Sigmoid colon (tissue), 7 donors: ENCODE results near the gene SLC19A1. TPM values are rescaled to one million over a fixed set of nuclear protein-coding genes. Genes with fewer than 3 reads are reported as not detected.

Source experiments
- DNase-seq: peaks from one replicate; pipeline ENCODE4 v3.0.0-alpha.2; 2019
- H3K27ac ChIP-seq, 4 donors: fragments of 200-600 bp; sonication (generic); one replicate each; pipeline ENCODE4 v1.5.1; 2016 to 2019; ENCODE audit warnings: mild to moderate bottlenecking in 1 of 4
- H3K27me3 ChIP-seq, 3 donors: fragments of 200-600 bp; sonication (generic); one replicate each; pipeline ENCODE4 v1.5.1; 2019; ENCODE audit warnings: mild to moderate bottlenecking in 1 of 3
- H3K36me3 ChIP-seq, 4 donors: fragments of 200-600 bp; sonication (generic); one replicate each; pipeline ENCODE4 v1.5.1; 2016 to 2019
- H3K4me1 ChIP-seq, 4 donors: fragments of 200-600 bp; sonication (generic); one replicate each; pipeline ENCODE4 v1.5.1; 2017 to 2019
- H3K4me3 ChIP-seq, 4 donors: fragments of 200-600 bp; sonication (generic); one replicate each; pipeline ENCODE4 v1.5.1; 2017 to 2019; ENCODE audit warnings: mild to moderate bottlenecking in 2 of 4, moderate library complexity in 1 of 4
- H3K9me3 ChIP-seq, 4 donors: fragments of 200-600 bp in 3 of 4; sonication (generic) in 3 of 4; one replicate each; pipeline versions ENCODE4 v1.5.1 to v1.6.1; 2013 to 2019
- EP300 ChIP-seq, 4 donors: sonication (generic); formaldehyde crosslinking; IDR thresholded peaks; one replicate each; pipeline ENCODE4 v1.6.1; 2017; ENCODE audit warnings: antibody characterized with exemption in 4 of 4
- POLR2A ChIP-seq, 2 donors: fragments of 450-650 bp; IDR thresholded peaks; one replicate each; pipeline ENCODE4 v1.6.1; 2016; ENCODE audit warnings: antibody characterized with exemption in 2 of 2, mild to moderate bottlenecking in 2 of 2, moderate library complexity in 2 of 2
- POLR2AphosphoS5 ChIP-seq, 4 donors: sonication (generic); formaldehyde crosslinking; IDR thresholded peaks; one replicate each; pipeline ENCODE4 v1.6.1; 2017; ENCODE audit warnings: antibody characterized with exemption in 4 of 4
- WGBS, 2 donors: extraction: QIAGEN DNeasy Blood & Tissue Kit; methylation state at CpG; one replicate each; pipeline ENCODE4 v1.1.7; 2013; 5-methylcytosine and 5-hydroxymethylcytosine counted together
- intact Hi-C: fragments of 100-400 bp; cut with DNase I; formaldehyde crosslinking; loops from one replicate; pipeline ENCODE4 v1.15.1; 2023
- polyA plus RNA-seq, 3 donors: library from polyadenylated mRNA; stranded (reverse); fragments of 200-250 nt; gene quantifications; one replicate each; pipeline ENCODE4 v1.2.3, GENCODE V29; 2013
- total RNA-seq, 4 donors: library from RNA; depleted of rRNA; stranded (reverse); fragments of >200 nt; gene quantifications; one replicate each; pipeline ENCODE4 v1.1.0, GENCODE V29; 2016
- TF ChIP-seq, protein P1 (sequence below), 4 experiments: fragments of 450-650 bp in 3 of 4; fragments of 200-600 bp in 1 of 4; IDR thresholded peaks; one replicate each; pipeline ENCODE4 v1.5.1; 2016 to 2019; ENCODE audit warnings: antibody characterized with exemption in 4 of 4, mild to moderate bottlenecking in 3 of 4, moderate library complexity in 2 of 4
- donor health status: healthy with polysubstance abuse.
- donor health status: Bipolar disorder and iron deficiency.
- donor health status: healthy.

Gene SLC19A1
- total and polyA plus RNA-seq, 7 donors = 1.8 to 10.7 (median 2.5) TPM

DNA sequence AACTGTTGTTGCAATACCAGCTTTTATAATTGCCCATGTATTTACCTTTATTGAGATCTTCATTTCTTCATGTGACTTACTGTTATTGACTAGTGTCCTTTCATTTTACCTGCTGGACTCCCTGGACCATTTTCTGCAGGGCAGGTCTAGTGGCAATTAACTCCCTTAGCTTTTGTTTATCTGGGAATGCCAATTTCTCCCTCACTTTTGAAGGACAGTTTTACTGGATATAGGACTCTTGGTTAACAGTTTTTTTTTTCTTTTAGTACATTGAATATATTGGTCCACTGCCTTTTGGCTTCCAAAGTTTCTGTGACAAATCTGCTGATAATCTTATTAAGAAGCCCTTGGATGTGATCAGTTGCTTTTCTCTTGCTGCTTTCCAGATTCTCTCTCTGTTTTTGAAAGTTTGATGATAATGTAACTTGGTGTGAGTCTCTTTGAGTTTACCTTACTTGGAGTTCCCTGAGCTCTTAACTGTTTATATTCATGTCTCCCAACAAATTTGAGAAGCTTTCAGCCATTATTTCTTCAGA is 80.4 kb downstream of the SLC19A1 start:
- DNase-seq = no peak
- Histone ChIP-seq H3K4me3 (no peak overlapping the region), H3K9me3 (peaks cover 0 to 3% (median 0%) of the 10 kb centered on the region in 4 donors), H3K27ac (no peak overlapping the region), H3K36me3 (no peaks in the 10 kb centered on the region), H3K4me1 (peaks cover 0 to 43% (median 36%) of the 10 kb centered on the region in 4 donors), H3K27me3 (no peaks in the 10 kb centered on the region)
- intact Hi-C loops = no loop called here
- TF ChIP-seq POLR2AphosphoS5 (IDR thresholded peaks at IDR 0.05) = no peak
- TF ChIP-seq, protein P1, sequence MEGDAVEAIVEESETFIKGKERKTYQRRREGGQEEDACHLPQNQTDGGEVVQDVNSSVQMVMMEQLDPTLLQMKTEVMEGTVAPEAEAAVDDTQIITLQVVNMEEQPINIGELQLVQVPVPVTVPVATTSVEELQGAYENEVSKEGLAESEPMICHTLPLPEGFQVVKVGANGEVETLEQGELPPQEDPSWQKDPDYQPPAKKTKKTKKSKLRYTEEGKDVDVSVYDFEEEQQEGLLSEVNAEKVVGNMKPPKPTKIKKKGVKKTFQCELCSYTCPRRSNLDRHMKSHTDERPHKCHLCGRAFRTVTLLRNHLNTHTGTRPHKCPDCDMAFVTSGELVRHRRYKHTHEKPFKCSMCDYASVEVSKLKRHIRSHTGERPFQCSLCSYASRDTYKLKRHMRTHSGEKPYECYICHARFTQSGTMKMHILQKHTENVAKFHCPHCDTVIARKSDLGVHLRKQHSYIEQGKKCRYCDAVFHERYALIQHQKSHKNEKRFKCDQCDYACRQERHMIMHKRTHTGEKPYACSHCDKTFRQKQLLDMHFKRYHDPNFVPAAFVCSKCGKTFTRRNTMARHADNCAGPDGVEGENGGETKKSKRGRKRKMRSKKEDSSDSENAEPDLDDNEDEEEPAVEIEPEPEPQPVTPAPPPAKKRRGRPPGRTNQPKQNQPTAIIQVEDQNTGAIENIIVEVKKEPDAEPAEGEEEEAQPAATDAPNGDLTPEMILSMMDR (IDR thresholded peaks at IDR 0.05) = no peak
- no peak for TF ChIP-seq EP300 (IDR thresholded peaks at IDR 0.05)
- no peak for TF ChIP-seq POLR2A (IDR thresholded peaks at IDR 0.05)

DNA sequence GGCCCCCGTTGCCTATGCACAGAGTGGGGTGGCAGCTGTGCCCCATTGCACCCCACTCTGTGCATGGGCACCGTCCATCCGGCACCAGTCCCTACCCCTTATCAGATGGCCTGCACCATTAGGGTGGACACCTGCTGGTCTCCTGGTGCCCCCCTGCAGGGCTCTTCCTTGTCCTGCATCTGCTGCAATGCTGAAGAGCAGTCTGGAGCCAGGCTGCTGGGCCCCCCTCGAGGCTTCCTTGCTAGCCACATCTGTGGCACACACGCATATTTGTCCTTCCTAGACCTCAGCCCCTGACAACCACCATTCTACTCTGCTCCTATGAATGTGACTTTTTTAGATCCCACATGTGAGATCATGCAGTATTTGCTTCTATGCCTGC is 80.9 kb downstream of the SLC19A1 start:
- 91 to 92% methylated on average over 5 of the region's 5 CpGs for WGBS, 2 donors
- Histone ChIP-seq H3K4me1 (peaks cover 0 to 49% (median 41%) of the 10 kb centered on the region in 4 donors), H3K27ac (peak overlapping the region in 1 of 4 donors; percentile 59), H3K9me3 (peaks cover 0 to 3% (median 0%) of the 10 kb centered on the region in 4 donors), H3K4me3 (no peak overlapping the region), H3K27me3 (no peaks in the 10 kb centered on the region), H3K36me3 (no peaks in the 10 kb centered on the region)
- intact Hi-C loops = no loop called here
- peak; percentile 53 for DNase-seq
- TF ChIP-seq, protein P1 (IDR thresholded peaks at IDR 0.05) = no peak
- TF ChIP-seq POLR2A (IDR thresholded peaks at IDR 0.05) (no peak), EP300 (IDR thresholded peaks at IDR 0.05) (no peak), POLR2AphosphoS5 (IDR thresholded peaks at IDR 0.05) (no peak)

DNA sequence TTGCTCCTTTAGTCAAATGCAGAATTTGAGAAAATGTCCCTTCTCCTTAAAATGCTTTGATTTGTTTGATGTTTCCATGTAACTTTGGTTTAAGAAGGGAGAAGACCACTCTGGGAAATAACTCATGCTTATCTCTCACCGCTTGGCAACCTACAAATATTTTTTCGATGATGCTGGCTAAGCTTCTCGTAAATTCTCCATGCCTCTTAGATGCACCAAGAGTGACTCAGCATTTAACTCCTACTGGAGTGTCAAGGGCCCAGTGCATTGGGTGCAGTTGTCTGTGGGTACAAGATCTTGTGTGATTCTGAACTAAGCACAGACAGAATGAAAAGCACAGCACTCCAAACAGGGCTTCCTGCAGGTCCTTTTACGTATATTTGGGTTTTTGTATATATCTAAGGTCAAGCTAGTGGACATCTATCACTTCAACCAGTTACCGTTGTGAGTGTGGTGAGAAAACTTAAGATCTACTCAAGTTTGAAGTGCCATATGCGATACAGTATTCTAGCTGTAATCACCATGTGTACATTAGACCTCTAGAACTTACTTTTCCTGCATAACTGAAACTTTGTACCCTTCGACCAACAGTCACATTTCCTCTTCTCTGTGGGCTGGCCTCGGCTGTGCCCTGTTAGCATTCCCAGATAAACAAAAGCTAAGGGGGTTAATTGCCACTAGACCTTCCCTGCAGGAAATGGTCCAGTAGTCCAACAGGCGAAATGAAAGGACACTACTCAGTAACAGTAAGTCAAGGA is 81.5 kb downstream of the SLC19A1 start:
- intact Hi-C loops = no loop called here
- peaks cover 0 to 54% (median 46%) of the 10 kb centered on the region in 4 donors for H3K4me1 ChIP-seq
- no peak for DNase-seq
- 66 to 81% methylated on average over 9 of the region's 9 CpGs for WGBS, 2 donors
- no peaks in the 10 kb centered on the region for H3K27me3 ChIP-seq
- no peaks in the 10 kb centered on the region for H3K36me3 ChIP-seq
- peaks cover 0 to 3% (median 0%) of the 10 kb centered on the region in 4 donors for H3K9me3 ChIP-seq
- TF ChIP-seq POLR2A (IDR thresholded peaks at IDR 0.05) (no peak), EP300 (IDR thresholded peaks at IDR 0.05) (no peak), POLR2AphosphoS5 (IDR thresholded peaks at IDR 0.05) (peak in 1 of 4 donors; percentile 23)
- TF ChIP-seq, protein P1 (IDR thresholded peaks at IDR 0.05) = no peak
- peak overlapping the region in 2 of 4 donors; percentile 2 to 59 for H3K27ac ChIP-seq
- H3K4me3 ChIP-seq = no peak overlapping the region

DNA sequence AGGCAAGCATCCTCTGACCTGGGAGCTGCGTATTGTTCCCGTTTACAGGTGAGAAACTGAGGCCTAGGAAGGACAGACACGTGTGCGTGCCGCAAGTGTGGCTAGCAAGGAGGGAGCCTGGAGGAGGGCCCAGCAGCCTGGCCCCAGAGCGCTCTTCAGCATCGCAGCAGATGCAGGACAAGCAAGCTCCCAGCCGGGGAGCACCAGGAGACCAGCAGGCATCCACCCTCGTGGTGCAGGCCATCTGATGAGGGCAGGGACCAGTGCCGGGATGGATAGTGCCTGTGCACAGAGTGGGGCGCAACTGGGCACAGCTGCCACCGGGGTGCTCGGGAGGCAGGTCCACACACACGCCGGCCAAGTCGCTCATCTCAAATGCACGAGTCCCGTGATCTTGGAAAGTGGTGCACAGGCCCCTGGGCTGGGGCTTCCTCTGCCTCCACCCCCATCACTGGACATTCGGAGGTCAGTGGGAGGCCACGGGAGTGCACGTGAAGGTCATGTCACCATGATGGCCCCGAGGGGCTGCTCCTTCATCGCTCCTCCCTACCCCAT is 82.2 kb downstream of the SLC19A1 start:
- Histone ChIP-seq H3K9me3 (peaks cover 0 to 3% (median 0%) of the 10 kb centered on the region in 4 donors), H3K36me3 (no peaks in the 10 kb centered on the region), H3K4me3 (no peak overlapping the region), H3K4me1 (peaks cover 0 to 61% (median 53%) of the 10 kb centered on the region in 4 donors), H3K27ac (peak overlapping the region in 2 of 4 donors; percentile 2 to 59), H3K27me3 (no peaks in the 10 kb centered on the region)
- intact Hi-C loops = no loop called here
- DNase-seq = peak; percentile 61
- TF ChIP-seq POLR2A (IDR thresholded peaks at IDR 0.05) (no peak), EP300 (IDR thresholded peaks at IDR 0.05) (no peak), POLR2AphosphoS5 (IDR thresholded peaks at IDR 0.05) (no peak)
- TF ChIP-seq, protein P1 (IDR thresholded peaks at IDR 0.05) = no peak
- 89 to 94% methylated on average over 23 of the region's 23 CpGs for WGBS, 2 donors
